ENCODE data around the gene MRPS33.
"Not testable (repeated sequence)": the region's sequence is repeated elsewhere in the genome, so short reads cannot be mapped to it uniquely, and the experiment has no call there.

MRPS33 gene

GRCh38 chr7:141014524-141015395 lies at the start of gene MRPS33:
Gene MRPS33, minus strand, starts transcription at chr7:141014952. Its CDS starts 4,319 bp downstream, at chr7:141010633.
- peak; percentile 88 for DNase-seq (ENCODE audit: low spot score)

GRCh38 chr7:141057788-141058187 lies 43.0 kb upstream of the MRPS33 start:
- DNase-seq (ENCODE audit: low spot score), result no peak

DNA sequence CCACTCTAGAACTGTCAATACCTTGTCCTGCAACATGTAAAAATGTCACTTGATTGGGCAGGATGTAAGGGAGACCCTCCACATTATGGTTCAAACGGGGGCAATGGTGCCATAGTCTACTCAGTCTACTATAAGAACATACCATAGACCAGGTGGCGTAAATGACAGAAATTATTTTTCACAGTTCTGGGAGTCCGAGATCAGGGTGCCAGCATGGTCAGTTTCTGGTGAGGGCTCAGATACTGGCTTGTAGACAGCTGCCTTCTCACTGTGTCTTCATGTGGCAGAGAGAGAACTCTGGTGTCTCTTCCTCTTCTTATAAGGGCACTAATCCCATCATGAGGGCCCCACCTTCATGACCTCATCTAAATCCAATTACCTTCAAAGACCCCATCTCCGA lies 40.4 kb upstream of the MRPS33 start:
- no peak for DNase-seq (ENCODE audit: low spot score)

- DNase-seq (ENCODE audit: low spot score), result no peak
Measured at GRCh38 chr7:141053626-141054025, 38.9 kb upstream of the MRPS33 start.

DNA sequence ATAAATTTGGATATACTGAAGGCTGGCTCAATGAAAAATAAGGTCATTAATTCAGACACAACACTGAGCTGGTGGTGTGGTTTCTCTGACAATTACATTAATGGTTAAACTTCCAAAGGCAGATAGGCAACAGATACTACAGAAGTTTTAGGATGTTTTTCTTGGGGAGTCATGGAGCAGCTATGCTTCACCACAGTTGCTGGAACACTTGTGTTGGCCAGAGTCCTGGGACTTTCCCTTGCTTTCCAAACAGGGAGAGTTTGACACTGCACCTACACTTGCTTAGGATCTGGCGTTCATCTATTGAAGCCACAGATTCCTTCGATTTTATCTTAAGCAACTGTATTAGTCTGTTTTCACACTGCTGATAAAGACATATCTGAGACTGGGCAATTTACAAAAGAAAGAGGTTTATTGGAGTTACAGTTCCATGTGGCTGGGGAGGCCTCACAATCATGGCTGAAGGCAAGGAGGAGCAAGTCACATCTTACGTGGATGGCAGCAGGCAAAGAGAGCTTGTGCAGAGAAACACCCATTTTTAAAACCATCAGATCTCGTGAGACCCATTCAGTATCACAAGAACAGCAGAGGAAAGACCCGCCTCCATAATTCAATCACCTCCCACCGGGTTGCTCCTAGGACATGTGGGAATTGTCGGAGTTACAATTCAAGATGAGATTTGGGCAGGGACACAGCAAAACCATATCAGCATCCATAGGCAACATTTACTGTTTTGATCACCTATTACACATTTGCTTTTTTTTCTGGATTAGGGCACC lies 31.3 kb upstream of the MRPS33 start:
- DNase-seq (ENCODE audit: low spot score), result no peak

GRCh38 chr7:141045126-141045841 lies 30.5 kb upstream of the MRPS33 start:
- DNase-seq (ENCODE audit: low spot score), result no peak

GRCh38 chr7:141043616-141044015 lies 28.9 kb upstream of the MRPS33 start:
- no peak for DNase-seq (ENCODE audit: low spot score)

GRCh38 chr7:141042222-141043193 lies 27.8 kb upstream of the MRPS33 start:
- peak; percentile 62 for DNase-seq (ENCODE audit: low spot score)

DNA sequence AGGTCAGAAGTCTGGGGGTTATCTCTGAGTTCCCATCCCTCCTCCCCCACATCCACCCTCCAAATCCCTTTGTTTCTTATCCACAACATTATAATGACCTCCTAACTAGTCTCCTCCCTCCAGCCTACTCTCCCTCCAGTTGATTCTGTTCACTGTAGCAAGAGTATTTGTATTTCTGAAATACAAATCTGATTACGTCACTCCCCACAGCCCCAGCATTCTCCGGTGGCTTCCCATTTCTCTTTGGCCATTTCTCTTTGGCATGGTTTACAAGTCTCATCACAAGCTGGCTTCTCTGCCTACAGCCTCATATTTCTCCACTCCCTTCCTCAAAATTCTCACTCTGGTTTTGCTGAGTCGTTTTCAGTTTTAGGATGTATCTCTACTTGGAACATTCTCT lies 24.6 kb upstream of the MRPS33 start:
- DNase-seq (ENCODE audit: low spot score), result peak; percentile 25

DNA sequence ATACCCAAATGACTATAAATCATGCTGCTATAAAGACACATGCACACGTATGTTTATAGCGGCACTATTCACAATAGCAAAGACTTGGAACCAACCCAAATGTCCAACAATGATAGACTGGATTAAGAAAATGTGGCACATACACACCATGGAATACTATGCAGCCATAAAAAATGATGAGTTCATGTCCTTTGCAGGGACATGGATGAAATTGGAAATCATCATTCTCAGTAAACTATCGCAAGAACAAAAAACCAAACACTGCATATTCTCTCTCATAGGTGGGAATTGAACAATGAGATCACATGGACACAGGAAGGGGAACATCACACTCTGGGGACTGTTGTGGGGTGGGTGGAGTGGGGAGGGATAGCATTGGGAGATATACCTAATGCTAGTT lies 23.3 kb upstream of the MRPS33 start:
- DNase-seq (ENCODE audit: low spot score), result not testable (repeated sequence)

- DNase-seq (ENCODE audit: low spot score), result not testable (repeated sequence)
Measured at GRCh38 chr7:141032539-141033323, 18.0 kb upstream of the MRPS33 start.

DNA sequence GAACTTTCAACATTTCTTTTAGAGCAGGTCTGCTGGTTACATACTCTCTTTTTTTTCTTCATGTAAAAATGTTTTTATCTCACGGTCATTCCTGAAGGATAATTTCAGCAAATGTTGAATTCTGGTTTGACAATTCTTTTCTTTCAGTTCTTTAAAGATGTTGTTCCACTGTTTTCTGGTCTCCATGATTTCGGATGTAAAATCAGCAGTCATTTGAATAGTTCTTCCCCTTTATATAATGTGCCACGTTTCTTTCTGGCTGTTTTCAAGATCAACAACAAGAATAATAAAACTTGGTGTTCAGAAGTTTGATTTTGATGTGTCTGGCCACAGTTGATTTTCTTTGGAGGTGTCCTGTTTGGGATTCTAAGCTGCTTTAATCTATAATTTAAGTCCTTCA lies 14.0 kb upstream of the MRPS33 start:
- DNase-seq (ENCODE audit: low spot score), result no peak

DNA sequence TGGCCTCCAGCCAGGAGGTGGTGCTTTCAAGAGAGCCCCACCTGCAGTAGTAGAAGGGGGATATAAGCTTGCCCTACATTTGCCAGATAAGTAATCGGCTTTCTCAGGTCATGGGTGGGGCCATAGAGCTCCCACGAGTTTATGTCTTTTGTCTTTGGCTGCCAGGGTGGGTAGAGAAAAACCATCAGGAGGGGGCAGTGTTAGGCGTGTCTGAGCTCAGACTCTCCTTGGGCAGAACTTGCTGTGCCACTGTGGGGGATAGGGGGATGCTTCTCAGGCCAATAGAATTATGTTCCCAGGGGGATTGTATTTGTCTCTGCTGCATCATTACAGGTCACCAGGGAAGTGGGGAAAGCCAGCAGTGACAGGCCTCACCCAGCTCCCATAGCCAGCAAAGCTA lies 12.3 kb upstream of the MRPS33 start:
- no peak for DNase-seq (ENCODE audit: low spot score)

DNA sequence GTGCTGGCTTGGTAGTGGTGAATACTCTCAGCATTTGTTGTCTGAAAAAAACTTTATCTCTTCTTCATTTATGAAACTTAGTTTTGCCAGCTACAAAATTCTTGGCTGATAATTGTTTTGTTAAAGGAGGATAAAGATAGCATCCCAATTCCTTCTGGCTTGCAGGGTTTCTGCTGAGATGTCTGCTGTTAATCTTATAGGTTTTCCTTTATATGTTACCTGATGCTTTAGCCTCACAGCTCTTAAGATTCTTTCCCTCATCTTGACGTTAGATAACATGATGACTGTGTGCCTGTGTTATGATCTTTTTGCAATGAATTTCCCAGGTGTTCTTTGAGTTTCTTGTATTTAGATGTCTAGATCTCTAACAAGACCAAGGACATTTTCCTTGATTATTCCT lies 9.9 kb upstream of the MRPS33 start:
- DNase-seq (ENCODE audit: low spot score), result no peak

- DNase-seq (ENCODE audit: low spot score), result no peak
Measured at GRCh38 chr7:141023295-141023694, 8.5 kb upstream of the MRPS33 start.

DNA sequence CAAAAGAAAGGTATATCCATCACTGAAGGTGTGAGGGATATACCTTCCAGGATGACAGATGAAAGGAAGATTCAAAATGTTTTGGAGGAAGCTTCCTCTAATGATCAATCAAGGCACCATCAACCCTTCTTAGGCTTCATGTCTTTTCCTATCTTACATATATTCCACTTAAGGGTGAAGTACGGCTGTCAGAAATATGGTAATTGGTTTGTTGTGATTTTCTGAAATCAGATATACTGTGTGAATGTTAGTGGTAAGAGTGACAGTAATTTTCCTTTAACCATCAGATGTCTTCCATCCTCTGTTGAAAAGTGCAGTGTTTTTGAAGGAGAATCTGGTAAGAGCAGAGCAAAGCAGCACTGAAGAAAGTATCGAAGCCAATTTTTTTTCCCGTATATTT lies 2.8 kb upstream of the MRPS33 start:
- DNase-seq (ENCODE audit: low spot score), result no peak

GRCh38 chr7:141016349-141016748 lies 1.6 kb upstream of the MRPS33 start:
- no peak for DNase-seq (ENCODE audit: low spot score)

- no peak for DNase-seq (ENCODE audit: low spot score)
Measured at GRCh38 chr7:141014125-141014523, 628 bp downstream of the MRPS33 start.

GRCh38 chr7:141013345-141013715 lies 1.4 kb downstream of the MRPS33 start:
- no peak for DNase-seq (ENCODE audit: low spot score)

GRCh38 chr7:141012696-141013344 lies 1.9 kb downstream of the MRPS33 start:
- no peak for DNase-seq (ENCODE audit: low spot score)
